Raji (cell line): ENCODE data around the gene APBA1.

Experiments used
- POLR2A ChIP-seq: IDR thresholded peaks from 2 replicates; pipeline ENCODE4 v1.6.1; 2011; ENCODE audit warnings: low read depth, low read length, control low read depth; ENCODE audit not compliant: insufficient read depth

Gene APBA1

GRCh38 chr9:69470186-69470977 is 201.8 kb downstream of the APBA1 start:
- no peak for TF ChIP-seq POLR2A

DNA sequence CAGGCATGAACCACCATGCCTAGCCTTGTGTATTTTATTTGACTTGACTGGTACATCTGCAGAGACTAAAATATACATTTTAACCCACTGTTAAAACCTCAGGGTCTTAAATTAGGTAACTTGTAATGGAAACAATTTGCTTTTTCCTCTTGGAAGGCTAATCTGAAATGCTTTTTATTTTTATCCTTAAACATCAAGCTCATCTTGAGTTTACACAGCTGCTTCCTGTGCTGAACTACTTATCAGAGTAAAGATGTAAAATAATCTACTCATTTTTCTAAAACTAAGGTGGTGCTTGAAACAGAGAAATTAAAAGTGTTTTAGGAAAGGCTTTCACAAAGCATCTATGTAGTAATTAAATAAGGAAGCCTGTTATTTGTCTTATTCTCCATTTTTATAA is 203.0 kb downstream of the APBA1 start:
- TF ChIP-seq POLR2A: no peak

DNA sequence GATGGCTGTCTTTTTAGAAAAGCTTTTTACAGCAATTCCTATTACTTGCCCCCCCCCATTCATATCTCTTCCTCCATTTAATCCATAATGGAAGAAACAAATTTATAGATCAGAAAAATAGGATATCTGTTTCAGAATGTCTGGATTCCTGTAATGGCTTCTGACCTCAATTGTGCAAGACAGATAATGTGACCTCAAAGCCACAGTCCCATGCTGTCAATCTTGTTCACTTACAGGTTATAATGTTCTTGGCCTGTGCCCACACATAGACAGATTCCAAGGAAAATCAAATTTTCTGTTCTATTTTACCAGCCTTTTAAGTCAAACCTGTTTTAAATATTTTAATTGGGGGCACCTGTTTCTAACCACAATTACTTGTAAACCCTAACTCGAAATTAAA is 203.8 kb downstream of the APBA1 start:
- TF ChIP-seq POLR2A: no peak

DNA sequence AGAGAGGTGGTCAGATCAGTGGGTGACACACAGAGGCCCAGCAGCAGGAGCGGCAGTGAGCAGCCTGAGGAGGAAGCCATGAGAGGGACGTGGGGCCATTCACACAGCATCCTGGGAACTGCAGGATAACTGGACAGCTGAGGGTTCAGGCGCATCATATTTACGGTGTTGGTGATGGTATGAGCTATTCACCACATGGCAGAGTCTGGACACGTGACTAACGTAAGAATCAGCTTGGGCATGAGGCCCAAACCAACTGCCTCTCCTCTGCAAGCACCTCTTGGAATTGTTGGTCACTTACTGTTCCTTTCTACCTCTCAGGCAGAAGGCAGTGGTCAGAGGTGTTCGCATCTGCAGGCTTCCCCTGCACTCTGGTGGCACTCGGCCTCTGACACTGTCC is 206.0 kb downstream of the APBA1 start:
- no peak for TF ChIP-seq POLR2A

GRCh38 chr9:69465473-69465872 is 206.7 kb downstream of the APBA1 start:
- TF ChIP-seq POLR2A: no peak

DNA sequence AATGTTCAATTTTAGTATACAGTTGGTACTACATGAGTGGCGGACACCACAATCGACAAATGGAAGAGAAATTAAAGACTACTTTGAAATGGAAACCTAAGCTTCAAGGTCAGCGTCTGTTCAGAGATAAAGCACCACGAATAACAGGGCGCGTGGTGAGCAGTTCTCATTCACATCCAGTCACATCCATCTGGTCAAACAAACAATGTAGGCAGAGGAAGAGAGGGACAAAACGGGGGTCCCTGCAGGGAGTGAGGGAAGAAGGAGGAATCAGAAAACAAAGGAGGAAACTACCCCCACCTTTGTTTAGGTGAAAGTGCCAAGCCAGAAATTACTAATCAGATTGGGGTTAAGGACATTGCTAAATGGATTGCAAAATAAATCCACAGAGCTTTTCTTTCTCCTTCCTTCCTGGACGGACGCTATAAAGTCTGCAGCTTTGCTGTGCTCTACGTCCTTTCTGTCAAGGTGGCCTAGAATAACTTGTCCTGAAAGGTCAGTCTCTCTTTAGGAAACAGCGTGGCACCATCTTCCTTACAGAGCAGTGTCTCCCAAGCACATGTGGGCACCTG is 208.6 kb downstream of the APBA1 start:
- TF ChIP-seq POLR2A: no peak

- TF ChIP-seq POLR2A: no peak
Measured at GRCh38 chr9:69462394-69462793, 209.8 kb downstream of the APBA1 start.

DNA sequence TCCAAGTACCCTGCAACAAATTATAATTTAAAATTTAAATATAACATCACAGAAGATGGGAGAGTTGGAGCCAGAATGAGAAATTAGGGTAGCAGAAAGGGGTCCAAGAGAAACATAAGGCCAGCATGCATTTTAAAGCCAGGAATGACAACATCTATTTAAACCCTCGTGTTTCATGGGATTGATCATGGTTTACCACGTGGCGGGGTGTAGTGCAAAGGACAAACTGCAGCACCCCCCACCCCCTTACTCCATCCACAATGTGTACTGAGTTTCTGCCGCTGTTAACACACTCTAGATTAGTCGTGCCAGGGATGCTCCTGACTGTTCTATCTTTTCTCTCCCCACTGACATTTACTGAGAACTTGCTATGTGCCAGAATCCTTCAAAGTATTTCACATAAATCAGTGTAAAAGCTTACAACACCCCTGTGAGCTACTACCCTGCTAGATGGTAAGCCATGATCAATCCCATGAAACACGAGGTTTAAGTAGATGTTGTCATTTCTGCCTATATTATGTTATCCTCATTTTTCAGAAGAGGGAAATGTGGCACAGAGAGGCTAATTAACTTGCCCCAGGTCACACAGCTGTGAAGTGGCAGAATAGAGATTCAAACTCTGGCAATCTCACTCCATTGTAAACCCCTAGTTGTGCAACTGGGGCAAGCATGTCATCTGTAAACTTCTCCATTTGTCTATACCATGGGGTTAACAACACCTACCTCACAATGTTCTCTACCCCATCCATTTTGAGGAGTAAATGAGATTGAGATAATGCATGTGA is 210.9 kb downstream of the APBA1 start:
- TF ChIP-seq POLR2A: no peak

- TF ChIP-seq POLR2A: no peak
Measured at GRCh38 chr9:69460012-69460411, 212.2 kb downstream of the APBA1 start.

- TF ChIP-seq POLR2A: no peak
Measured at GRCh38 chr9:69458176-69458575, 214.0 kb downstream of the APBA1 start.

DNA sequence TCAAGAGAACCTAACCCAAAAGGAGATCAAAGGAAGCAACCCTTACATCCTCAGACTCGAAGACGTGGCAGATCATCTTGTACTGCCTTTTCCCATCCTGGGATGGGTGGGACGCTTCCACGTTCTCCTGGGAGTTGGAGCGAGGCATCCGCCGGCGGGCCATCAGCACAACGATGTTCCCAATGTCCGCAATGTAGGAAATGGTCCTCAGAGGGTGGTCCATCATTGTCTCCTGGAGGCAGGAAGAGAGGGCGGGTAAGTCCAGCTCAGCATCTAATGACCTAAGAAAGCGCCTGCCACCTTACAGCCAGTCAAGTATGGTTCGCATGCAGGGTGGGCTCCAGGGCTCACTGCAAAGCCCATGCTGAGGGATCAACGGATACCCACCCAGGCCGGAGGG is 216.0 kb downstream of the APBA1 start:
- no peak for TF ChIP-seq POLR2A

- no peak for TF ChIP-seq POLR2A
Measured at GRCh38 chr9:69455311-69455710, 216.9 kb downstream of the APBA1 start.

DNA sequence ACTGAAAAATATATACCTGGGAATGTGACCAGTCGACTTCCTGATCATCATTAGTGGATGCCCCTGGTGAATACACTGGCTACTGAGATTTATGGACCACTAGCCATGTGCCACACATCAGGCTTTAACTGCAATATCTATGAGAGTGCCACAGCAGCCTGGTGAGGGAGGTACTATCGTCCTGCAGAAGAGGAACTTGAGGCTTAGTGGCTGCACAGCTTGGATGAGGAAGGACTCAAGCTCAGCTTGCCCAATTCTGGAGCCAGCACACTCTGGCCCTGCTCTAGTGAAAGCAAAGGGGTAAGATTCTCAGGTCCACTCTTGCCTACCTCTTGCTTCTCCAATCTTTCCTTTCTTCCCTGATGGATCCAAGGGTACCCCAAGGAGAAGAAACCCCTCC is 217.8 kb downstream of the APBA1 start:
- no peak for TF ChIP-seq POLR2A

DNA sequence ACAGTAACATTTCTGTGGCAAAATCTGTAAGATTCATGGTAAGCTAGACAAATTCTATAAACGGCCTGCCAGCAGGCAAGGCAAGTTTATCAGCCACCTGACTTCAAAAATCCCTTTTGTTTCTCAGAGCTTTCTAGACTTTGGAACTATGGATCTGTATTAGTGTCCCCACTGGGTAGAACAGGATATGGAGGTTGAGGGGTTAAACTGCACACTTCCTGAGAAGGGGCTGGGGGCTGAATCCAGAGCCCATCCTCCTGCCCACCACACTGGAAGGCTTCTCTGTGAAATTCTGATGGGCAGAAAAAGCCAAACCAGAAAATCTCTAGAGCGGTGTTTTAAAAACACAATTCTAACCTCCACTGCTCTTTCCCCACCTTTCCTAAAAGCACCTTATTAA is 218.4 kb downstream of the APBA1 start:
- no peak for TF ChIP-seq POLR2A

- no peak for TF ChIP-seq POLR2A
Measured at GRCh38 chr9:69452110-69452782, 219.9 kb downstream of the APBA1 start.
